IgD-negative memory B cell (primary cell): Measurements from ENCODE around the gene VPS13D. TPM values are rescaled to one million over a fixed set of nuclear protein-coding genes. Genes with fewer than 3 reads are reported as not detected.
"Not testable (repeated sequence)": the region's sequence is repeated elsewhere in the genome, so short reads cannot be mapped to it uniquely, and the experiment has no call there.

Source experiments
- H3K27ac Mint-ChIP-seq, 3 donors: one replicate each; pipeline ENCODE4 v1.8.0; 2020 to 2022; ENCODE audit warnings: mild to moderate bottlenecking in 3 of 3, mixed read lengths in 3 of 3, moderate library complexity in 1 of 3
- H3K27me3 Mint-ChIP-seq: one replicate; pipeline ENCODE4 v1.8.0; 2021; ENCODE audit warnings: mixed read lengths
- H3K36me3 Mint-ChIP-seq: one replicate; pipeline ENCODE4 v1.8.0; 2020; ENCODE audit warnings: mild to moderate bottlenecking, mixed read lengths
- H3K4me1 Mint-ChIP-seq, 3 donors: one replicate each; pipeline ENCODE4 v1.8.0; 2020 to 2022; ENCODE audit warnings: mixed read lengths in 3 of 3, mild to moderate bottlenecking in 1 of 3
- H3K4me3 Mint-ChIP-seq, 4 donors: one replicate each; pipeline ENCODE4 v1.8.0; 2020 to 2022; ENCODE audit warnings: mild to moderate bottlenecking in 4 of 4, mixed read lengths in 4 of 4, moderate library complexity in 3 of 4
- H3K9me3 Mint-ChIP-seq, 3 donors: one replicate each; pipeline ENCODE4 v1.8.0; 2020 to 2021; ENCODE audit warnings: mixed read lengths in 3 of 3, mild to moderate bottlenecking in 1 of 3
- polyA plus RNA-seq: library from polyadenylated mRNA; unstranded; fragments of 300-500 nt; fragmentation: Illumina TruSeq; gene quantifications from one replicate; pipeline ENCODE4 v1.2.3, GENCODE V29; 2021

The VPS13D gene
- polyA plus RNA-seq, 1 donor from 2014 or later, result 8.9 TPM

DNA sequence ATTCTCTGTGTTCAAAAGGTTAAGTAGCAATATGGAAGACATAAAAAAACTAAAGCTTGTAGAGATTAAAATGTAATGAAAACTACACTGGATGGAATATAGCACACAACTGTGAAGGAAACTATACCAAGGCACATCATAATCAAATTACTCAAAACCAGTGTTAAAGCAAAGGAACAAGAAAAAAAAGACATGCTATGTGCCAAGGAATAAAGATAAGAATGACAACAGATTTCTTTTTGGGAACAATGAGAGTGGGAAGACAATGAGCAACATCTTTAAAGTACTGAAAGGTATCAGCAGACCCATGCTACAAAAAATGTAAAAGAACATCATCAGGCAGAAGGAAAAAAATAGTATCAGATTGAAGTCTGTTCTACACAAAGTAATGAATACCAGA lies 157.8 kb downstream of the VPS13D start:
- peaks cover 3 to 7% (median 6%) of the 10 kb centered on the region in 3 donors for H3K4me1 Mint-ChIP-seq
- peaks cover 48% of the 10 kb centered on the region for H3K36me3 Mint-ChIP-seq
- H3K27ac Mint-ChIP-seq, result no peak overlapping the region
- H3K27me3 Mint-ChIP-seq, result no peaks in the 10 kb centered on the region
- H3K4me3 Mint-ChIP-seq, result no peak overlapping the region
- peaks cover 5 to 17% (median 8%) of the 10 kb centered on the region in 3 donors for H3K9me3 Mint-ChIP-seq

DNA sequence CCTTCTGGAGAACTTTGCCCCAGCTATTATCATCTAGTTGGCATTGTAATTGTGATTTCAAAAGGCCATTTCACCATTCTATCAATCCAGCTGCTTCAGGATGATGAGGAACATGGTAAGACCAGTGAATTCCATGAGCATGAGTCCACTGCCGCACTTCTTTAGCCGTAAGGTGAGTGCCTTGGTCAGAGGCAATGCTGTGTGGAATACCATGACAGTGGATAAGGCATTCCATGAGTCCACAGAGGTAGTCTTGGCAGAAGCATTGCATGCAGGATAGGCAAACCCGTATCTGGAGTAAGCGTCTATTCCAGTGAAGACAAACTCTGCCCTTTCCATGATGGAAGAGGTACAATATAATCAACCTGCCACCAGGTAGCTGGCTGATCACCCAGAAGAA lies 160.5 kb downstream of the VPS13D start:
- Mint-ChIP-seq H3K36me3 (peaks cover 42% of the 10 kb centered on the region), H3K9me3 (peaks cover 5 to 17% (median 8%) of the 10 kb centered on the region in 3 donors)
- H3K27ac Mint-ChIP-seq, H3K4me3 Mint-ChIP-seq, H3K4me1 Mint-ChIP-seq, H3K27me3 Mint-ChIP-seq: not testable (repeated sequence)

DNA sequence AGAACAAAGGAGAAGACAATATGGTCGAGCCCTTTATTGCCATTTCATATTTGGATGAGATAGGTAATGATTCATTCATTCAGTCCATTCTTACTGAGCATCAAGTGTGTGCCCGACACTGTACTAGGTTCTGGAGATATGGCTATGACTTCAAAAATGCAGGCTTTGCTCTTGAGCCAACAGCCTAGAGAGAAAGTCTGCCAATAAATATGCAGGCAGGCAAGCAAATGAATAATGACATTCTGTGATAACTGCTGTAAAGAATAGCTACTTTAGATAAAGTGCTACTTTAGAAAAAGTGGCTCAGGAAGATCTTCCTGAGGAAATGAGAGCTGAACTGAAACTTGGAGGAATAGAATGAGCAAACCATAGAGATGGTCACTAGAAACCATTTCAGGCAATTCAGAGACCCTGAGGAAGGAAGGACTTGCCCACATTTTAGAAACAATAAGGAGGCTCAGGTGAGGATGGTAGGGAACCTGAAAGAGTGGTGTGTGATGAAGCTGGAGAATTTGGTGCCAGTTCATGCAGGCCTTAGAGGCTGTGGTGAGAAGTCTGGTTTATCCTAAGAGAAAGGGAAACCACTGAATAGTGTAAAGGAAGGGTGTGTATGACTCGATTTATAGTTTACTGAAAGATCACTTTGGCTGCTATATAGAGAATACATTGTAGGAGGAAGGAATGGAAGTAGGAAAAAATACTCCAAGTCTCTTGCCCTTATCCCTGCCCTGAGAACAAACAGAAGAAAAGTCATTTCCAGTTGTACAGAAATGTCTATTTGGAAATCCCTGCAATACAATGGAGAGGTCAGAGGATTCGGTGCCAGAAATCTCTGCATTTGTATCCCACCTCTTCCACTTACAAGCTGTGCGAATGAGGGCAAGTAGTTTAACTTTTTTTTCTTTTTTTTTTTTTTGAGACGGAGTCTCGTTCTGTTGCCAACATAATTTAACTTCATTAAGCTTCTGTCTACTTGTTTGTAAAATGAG lies 167.9 kb downstream of the VPS13D start:
- Mint-ChIP-seq H3K9me3 (no peaks in the 10 kb centered on the region), H3K27me3 (no peaks in the 10 kb centered on the region), H3K4me1 (peaks cover 0 to 2% (median 0%) of the 10 kb centered on the region in 3 donors), H3K27ac (no peak overlapping the region), H3K4me3 (no peak overlapping the region), H3K36me3 (peaks cover 19% of the 10 kb centered on the region)

DNA sequence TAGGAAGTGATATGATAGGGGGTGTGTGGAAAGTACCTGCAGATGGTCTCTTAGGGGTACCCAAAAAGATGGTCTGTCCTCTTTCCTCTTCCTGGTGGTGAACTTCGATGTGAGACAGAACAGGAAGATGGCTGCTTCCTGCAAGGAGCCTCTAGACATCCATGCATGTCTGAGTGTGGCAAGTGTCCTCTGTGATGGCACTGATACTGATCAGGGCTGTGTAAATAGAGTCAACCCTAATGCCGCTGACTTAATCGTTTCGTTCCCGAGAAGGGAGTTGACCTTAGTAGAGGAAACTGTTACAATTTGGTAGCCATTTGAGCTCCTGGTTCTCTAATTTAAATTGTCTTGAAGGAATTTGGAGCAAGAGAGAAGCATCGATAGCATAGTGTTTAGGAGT lies 168.6 kb downstream of the VPS13D start:
- H3K4me3 Mint-ChIP-seq, result no peak overlapping the region
- H3K27ac Mint-ChIP-seq, result no peak overlapping the region
- H3K36me3 Mint-ChIP-seq, result peaks cover 19% of the 10 kb centered on the region
- no peaks in the 10 kb centered on the region for H3K9me3 Mint-ChIP-seq
- peaks cover 0 to 2% (median 0%) of the 10 kb centered on the region in 3 donors for H3K4me1 Mint-ChIP-seq
- H3K27me3 Mint-ChIP-seq, result no peaks in the 10 kb centered on the region

DNA sequence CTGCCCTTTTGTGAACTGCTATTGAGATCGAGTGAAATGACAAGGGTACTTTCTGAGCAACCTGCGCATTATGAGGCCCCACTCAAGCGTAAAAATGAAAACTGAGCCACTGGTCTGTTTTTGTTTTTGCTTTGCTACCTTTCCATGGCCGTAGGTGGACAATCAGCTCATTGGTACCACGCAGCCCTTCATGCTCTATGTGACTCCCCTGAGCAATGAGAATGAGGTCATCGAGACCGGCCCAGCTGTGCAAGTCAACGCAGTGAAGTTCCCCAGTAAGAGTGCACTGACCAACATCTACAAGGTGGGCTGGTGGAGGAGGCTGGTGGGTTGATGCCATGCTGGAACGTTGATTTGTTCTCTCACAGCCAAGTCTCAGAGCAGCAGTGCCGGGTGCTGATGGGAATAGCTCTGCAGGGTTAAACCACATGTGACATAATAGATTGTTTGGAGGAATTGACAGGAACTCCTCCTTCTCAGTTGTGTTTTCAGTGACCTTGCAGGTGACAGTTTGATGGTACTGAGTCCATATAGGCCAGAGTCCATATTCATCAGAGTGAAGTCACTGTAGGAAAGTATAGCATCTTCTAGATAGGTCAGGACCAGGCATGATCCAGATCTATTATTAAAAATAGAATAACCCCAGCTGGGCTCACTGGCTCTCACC lies 170.3 kb downstream of the VPS13D start:
- no peak overlapping the region for H3K4me3 Mint-ChIP-seq
- no peaks in the 10 kb centered on the region for H3K27me3 Mint-ChIP-seq
- H3K36me3 Mint-ChIP-seq, result peaks cover 19% of the 10 kb centered on the region
- H3K9me3 Mint-ChIP-seq, result no peaks in the 10 kb centered on the region
- peaks cover 0 to 2% (median 0%) of the 10 kb centered on the region in 3 donors for H3K4me1 Mint-ChIP-seq
- peak overlapping the region in 1 of 3 donors; percentile 7 for H3K27ac Mint-ChIP-seq

DNA sequence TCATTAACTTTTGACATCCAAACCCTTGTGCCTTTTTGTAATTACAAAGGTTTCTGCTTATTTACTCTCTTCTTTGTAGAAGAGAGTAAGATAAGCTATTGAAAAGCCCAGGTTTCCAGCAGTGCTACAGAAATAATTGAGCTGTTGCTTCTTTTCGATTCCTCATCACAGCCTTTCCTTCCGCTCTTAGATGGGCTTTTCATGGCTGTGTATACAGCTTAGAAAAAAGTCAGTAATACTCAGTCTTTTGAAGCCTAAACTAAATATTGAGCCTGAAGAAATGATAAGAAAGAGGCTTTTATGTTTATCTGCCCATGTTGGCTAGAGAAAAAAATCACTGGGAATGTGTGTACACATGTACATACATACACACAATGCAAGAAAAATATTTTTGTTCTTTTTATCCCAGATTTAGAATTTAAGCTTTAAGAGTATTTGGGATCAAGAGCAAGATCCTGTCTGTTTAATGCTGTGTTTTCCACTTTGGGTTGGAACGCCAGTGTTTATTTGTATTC lies 172.4 kb downstream of the VPS13D start:
- no peaks in the 10 kb centered on the region for H3K27me3 Mint-ChIP-seq
- peaks cover 0 to 2% (median 0%) of the 10 kb centered on the region in 3 donors for H3K4me1 Mint-ChIP-seq
- no peak overlapping the region for H3K27ac Mint-ChIP-seq
- peaks cover 18% of the 10 kb centered on the region for H3K36me3 Mint-ChIP-seq
- H3K4me3 Mint-ChIP-seq, result no peak overlapping the region
- H3K9me3 Mint-ChIP-seq, result no peaks in the 10 kb centered on the region

DNA sequence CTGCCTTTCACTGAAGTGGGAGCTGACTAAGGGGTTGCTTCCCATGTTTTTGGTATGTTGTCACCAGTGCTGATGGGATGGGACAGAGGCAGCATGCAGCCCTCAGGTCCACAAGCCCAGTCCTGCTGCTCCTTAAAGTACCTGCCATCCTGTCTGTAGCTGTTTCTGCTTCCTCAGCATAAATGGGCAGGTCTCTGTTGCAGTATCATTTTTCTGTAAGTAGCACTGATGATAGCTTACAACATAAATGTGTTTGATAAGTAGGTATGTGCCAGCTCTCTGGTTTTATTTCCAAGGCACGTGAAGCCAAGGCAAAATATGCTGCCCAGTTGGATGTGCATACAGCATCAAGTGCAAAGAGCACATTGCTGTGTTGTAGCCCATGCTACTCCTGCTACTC lies 173.0 kb downstream of the VPS13D start:
- no peaks in the 10 kb centered on the region for H3K9me3 Mint-ChIP-seq
- H3K27ac Mint-ChIP-seq, result no peak overlapping the region
- H3K36me3 Mint-ChIP-seq, result peaks cover 16% of the 10 kb centered on the region
- peaks cover 0 to 2% (median 0%) of the 10 kb centered on the region in 3 donors for H3K4me1 Mint-ChIP-seq
- H3K27me3 Mint-ChIP-seq, result no peaks in the 10 kb centered on the region
- H3K4me3 Mint-ChIP-seq, result no peak overlapping the region

DNA sequence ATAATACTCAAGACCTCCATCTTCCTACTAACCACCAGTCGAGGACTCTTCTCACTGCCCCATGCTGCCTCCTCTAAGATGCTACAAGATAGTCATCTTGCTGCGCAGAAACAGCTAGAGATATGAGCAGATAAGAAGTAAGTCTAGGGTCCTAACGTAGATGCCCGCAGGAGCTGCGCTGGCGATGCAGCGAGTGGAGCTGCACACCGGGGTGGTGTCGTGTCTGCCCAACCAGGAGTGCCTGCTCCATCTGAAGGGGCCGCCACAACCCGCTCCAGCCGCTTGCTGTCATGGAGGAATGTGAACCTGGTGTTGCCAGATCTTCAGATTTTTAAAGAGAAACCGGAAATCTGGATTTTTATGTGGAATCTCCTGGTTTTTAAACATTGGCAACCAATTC lies 175.1 kb downstream of the VPS13D start:
- no peak overlapping the region for H3K27ac Mint-ChIP-seq
- peaks cover 28% of the 10 kb centered on the region for H3K36me3 Mint-ChIP-seq
- H3K27me3 Mint-ChIP-seq, result no peaks in the 10 kb centered on the region
- H3K4me1 Mint-ChIP-seq, result peaks cover 0 to 3% (median 0%) of the 10 kb centered on the region in 3 donors
- no peak overlapping the region for H3K4me3 Mint-ChIP-seq
- peaks cover 0 to 7% (median 3%) of the 10 kb centered on the region in 3 donors for H3K9me3 Mint-ChIP-seq

DNA sequence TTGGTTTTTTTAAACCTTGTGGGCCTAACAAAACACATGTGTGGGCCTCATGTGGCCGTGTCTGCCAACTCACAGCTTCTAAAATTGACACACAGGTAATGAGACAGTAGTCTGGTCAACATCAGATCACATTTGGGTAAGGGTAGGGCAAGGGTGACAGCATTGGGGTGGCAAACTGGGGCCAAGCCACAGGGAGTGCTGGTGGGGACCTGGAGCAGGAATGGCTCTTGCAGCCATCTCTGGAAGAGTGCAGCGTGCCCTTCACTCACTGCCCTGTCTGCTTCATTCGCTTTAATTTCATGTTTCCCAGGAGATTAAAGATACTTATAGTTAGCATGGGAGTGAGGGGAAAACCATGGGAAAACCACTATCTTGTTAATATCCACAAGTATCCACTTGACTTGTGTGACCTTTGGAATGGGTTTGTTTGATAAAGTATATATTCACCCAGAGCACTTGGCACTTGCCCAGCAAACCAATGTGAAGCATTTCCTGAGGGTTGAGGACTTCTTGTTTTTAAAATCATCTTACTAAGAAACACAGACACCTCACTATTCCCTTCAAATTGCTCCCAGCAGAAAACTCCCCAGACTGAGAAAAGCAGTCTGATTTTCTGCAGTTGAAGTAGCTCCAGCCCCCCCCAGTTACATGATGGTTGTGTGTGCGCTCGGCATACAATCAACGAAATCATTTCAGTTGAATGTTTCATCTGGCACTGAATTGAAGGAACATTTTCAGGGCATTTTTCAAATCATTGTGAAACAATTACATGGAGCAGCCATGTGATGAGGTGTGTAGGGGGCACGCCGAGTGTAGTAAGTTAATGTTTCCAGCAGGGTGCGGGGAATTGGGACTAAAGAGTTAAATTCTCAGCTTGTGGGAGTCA lies 175.7 kb downstream of the VPS13D start:
- Mint-ChIP-seq H3K27ac (no peak overlapping the region), H3K36me3 (peaks cover 27% of the 10 kb centered on the region), H3K9me3 (peaks cover 2 to 12% (median 3%) of the 10 kb centered on the region in 3 donors), H3K4me1 (peaks cover 0 to 3% (median 0%) of the 10 kb centered on the region in 3 donors), H3K27me3 (no peaks in the 10 kb centered on the region), H3K4me3 (no peak overlapping the region)

DNA sequence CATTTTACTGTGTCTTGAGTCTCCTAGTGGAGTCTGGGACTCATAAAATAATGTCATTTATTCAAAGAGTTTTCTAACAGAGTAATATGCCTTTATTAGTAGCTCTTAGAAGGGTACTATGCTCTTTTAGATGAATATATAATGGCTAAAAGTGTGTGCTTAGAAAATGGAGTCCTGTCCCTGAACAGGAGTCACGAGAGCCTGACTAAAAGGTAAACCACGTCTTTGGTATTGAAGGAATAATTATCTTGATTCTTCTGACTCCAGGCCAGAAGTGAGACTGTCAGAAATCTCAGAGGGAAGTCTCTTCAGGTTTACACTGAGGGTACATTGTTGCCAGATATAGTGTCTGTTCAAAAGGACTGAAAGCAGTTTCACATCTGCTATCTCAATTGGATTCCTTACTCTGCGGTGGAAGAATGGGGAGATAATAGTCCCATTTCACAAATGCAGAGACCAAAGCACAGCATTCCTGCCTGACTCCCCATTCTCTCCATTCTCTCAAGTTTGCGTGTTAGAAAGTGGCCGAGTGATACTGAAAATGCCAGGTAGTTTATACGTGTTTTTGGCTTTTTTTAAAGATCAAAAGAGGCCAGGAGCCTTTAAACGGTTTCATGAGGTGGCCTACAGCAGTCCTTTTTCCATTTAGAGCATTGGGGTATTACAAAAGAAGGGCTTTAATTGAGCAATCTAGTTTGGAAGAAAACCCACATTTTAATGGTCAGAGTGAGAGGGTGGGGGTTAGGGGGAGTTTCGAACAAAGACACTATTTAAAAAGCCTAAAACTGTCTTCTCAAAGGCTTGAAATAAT lies 176.6 kb downstream of the VPS13D start:
- H3K4me3 Mint-ChIP-seq, result no peak overlapping the region
- peaks cover 0 to 3% (median 0%) of the 10 kb centered on the region in 3 donors for H3K4me1 Mint-ChIP-seq
- no peaks in the 10 kb centered on the region for H3K27me3 Mint-ChIP-seq
- H3K27ac Mint-ChIP-seq, result no peak overlapping the region
- peaks cover 31% of the 10 kb centered on the region for H3K36me3 Mint-ChIP-seq
- H3K9me3 Mint-ChIP-seq, result peaks cover 2 to 12% (median 3%) of the 10 kb centered on the region in 3 donors

DNA sequence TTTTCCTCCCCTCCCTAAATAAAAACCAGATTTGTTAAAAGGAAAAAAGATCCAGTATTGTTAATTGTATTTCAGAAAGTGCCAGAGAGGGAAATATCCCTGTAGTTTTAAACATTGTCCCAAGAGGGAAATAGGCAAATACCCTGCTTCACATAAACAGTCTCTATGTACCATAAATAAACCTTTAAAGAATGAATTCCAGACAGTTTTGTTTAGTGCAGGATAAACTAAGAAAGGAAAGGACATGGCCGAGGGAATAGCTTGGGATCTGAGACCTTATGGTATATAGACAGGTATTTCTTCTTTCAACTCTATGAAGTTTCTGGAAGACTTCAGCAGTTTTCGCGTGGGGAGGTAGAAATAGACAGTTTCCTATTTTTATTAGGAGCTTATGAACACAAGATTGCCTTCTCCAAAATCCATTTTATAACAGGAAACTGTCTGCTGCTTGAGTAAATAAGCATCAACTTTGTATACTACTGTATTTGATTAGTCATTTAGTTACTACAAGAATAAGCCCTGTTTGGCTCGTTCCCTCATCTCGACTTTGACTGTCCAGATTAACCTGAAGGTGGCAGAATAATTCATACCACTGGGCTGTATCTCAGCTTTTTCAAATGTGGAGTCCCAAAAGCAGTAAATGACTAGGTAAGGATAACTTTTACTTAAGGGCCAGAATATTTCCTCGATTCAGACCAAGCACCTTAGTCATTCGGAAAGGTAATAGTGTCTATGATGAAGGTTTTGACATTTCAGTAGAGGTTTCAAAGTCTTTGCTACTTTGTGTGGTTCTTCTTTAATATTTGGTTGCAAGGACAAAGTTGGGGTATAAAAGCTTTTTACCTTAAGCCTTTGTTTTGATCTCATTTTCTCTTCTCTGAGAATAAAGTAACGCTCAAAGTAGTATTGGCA lies 177.5 kb downstream of the VPS13D start:
- Mint-ChIP-seq H3K27me3 (no peaks in the 10 kb centered on the region), H3K4me3 (no peak overlapping the region), H3K9me3 (peaks cover 2 to 12% (median 3%) of the 10 kb centered on the region in 3 donors), H3K4me1 (peaks cover 0 to 3% (median 0%) of the 10 kb centered on the region in 3 donors), H3K36me3 (peaks cover 34% of the 10 kb centered on the region), H3K27ac (no peak overlapping the region)

DNA sequence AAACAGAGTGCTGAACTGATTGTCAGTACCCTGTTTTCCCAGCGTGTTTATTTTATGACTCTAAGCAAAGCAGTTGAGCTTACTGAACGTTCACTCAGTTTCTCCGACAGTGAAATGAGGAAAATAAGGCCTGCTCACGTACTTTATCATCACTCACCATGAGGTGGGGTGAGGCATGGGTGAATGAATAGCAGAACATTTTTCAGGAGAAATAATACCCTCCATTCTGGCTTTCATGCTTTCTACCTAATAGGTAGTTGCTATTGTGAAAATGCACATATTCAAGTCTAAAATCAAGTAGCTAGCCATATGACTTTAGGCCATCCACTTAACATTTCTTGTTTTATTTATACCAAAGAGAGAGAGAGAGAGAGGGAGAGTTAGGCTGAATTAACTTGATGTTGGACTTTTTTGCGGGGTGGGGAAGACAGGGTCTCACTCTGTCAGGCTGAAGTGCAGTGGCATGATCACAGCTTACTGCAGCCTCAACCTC lies 178.2 kb downstream of the VPS13D start:
- peaks cover 2 to 12% (median 3%) of the 10 kb centered on the region in 3 donors for H3K9me3 Mint-ChIP-seq
- no peak overlapping the region for H3K4me3 Mint-ChIP-seq
- H3K27me3 Mint-ChIP-seq, result no peaks in the 10 kb centered on the region
- H3K4me1 Mint-ChIP-seq, result peaks cover 0 to 3% (median 0%) of the 10 kb centered on the region in 3 donors
- H3K27ac Mint-ChIP-seq, result no peak overlapping the region
- H3K36me3 Mint-ChIP-seq, result peaks cover 38% of the 10 kb centered on the region

DNA sequence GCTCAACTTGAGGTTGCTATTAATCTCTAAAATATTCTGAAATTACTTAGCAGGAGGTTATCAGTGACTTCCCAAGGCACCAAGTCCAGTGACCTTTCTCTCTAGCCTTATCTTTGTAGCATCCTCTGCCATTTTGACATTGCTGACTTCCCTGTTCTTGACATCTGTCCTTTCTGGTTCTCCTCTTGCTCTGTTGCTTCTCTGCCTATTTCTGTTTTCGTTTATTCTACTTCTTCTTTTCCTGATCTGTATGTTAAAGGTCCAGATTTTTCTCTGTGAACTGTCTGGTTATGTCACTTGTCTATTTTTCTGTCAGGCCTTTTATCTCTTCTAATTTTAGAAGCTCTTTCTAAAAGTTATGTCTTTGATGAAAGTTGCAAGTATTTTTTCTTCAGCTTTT lies 178.8 kb downstream of the VPS13D start:
- Mint-ChIP-seq H3K4me3 (no peak overlapping the region), H3K27me3 (no peaks in the 10 kb centered on the region), H3K27ac (no peak overlapping the region), H3K4me1 (peaks cover 0 to 3% (median 0%) of the 10 kb centered on the region in 3 donors), H3K36me3 (peaks cover 38% of the 10 kb centered on the region), H3K9me3 (peaks cover 2 to 12% (median 3%) of the 10 kb centered on the region in 3 donors)
